Heart left ventricle (tissue), 16 donors: Measurements from ENCODE around the gene UBL3. TPM values are rescaled to one million over a fixed set of nuclear protein-coding genes. Genes with fewer than 3 reads are reported as not detected.

Experiments used
- ATAC-seq, 4 donors: fragments of 200-7000 bp; cut with Tn5 transposase; one replicate each; pipeline ENCODE4 v1.9.1; 2020 to 2022; ENCODE audit warnings: moderate library complexity in 4 of 4, mild to moderate bottlenecking in 3 of 4, moderate number of reproducible peaks in 1 of 4
- DNase-seq, 5 donors: peaks; one replicate each; pipeline ENCODE4 v3.0.0-alpha.2; 2020
- H3K27ac ChIP-seq, 12 donors: fragments of 200-600 bp; sonication (generic) in 4 of 12; one replicate each; pipeline versions ENCODE4 v1.5.0 to v1.8.0; 2016 to 2022; ENCODE audit warnings: mild to moderate bottlenecking in 2 of 12
- H3K27me3 ChIP-seq, 9 donors: fragments of 200-600 bp; sonication (generic) in 2 of 9; one replicate each; pipeline versions ENCODE4 v1.5.1 to v1.8.0; 2016 to 2022; ENCODE audit warnings: mild to moderate bottlenecking in 3 of 9
- H3K36me3 ChIP-seq, 9 donors: fragments of 200-600 bp; sonication (generic) in 2 of 9; one replicate each; pipeline versions ENCODE4 v1.5.0 to v1.8.0; 2018 to 2022; ENCODE audit warnings: mild to moderate bottlenecking in 2 of 9
- H3K4me1 ChIP-seq, 12 donors: fragments of 200-600 bp; sonication (generic) in 4 of 12; one replicate each; pipeline versions ENCODE4 v1.5.0 to v1.8.0; 2016 to 2022; ENCODE audit warnings: mild to moderate bottlenecking in 3 of 12
- H3K4me3 ChIP-seq, 12 donors: fragments of 200-600 bp; sonication (generic) in 4 of 12; one replicate each; pipeline versions ENCODE4 v1.5.0 to v1.8.0; 2017 to 2022; ENCODE audit warnings: mild to moderate bottlenecking in 9 of 12, moderate library complexity in 4 of 12
- H3K9me3 ChIP-seq, 12 donors: fragments of 200-600 bp; sonication (generic) in 4 of 12; one replicate each; pipeline versions ENCODE4 v1.5.0 to v1.8.0; 2016 to 2022; ENCODE audit warnings: mild to moderate bottlenecking in 1 of 12
- POLR2A ChIP-seq, 2 donors: fragments of 450-650 bp; IDR thresholded peaks; one replicate each; pipeline ENCODE4 v1.6.1; 2017; ENCODE audit warnings: antibody characterized with exemption in 2 of 2, mild to moderate bottlenecking in 2 of 2, moderate library complexity in 2 of 2
- WGBS, 4 donors: extraction: QIAGEN DNeasy Blood & Tissue Kit in 2 of 4; methylation state at CpG; one replicate each; pipeline versions ENCODE4 v1.1.5 to v1.1.7; 2013 to 2018; 5-methylcytosine and 5-hydroxymethylcytosine counted together
- intact Hi-C, 10 donors: fragments of 100-400 bp; cut with DNase I; formaldehyde crosslinking; loops; one replicate each; pipeline versions ENCODE4 v1.11.1 to v1.14.2; 2022
- polyA plus RNA-seq, 2 donors: library from polyadenylated mRNA; stranded (reverse); fragments of 200-250 nt; gene quantifications; one replicate each; pipeline ENCODE4 v1.2.3, GENCODE V29; 2013
- total RNA-seq, 9 donors: library from RNA; depleted of rRNA in 2 of 9; stranded (reverse); fragments of >200 nt in 2 of 9; fragmentation: NEBNext Ultra II Directional in 3 of 9; extraction: Animal tissue kit (Norgen Biotek cat#: 25700) in 3 of 9; gene quantifications; one replicate each; pipeline versions ENCODE4 v1.1.0 to v1.2.4, GENCODE V29; 2016 to 2023
- TF ChIP-seq, protein P1 (sequence below), 12 donors: fragments of 200-600 bp; sonication (generic) in 4 of 12; IDR thresholded peaks; one replicate each; pipeline versions ENCODE4 v1.5.0 to v1.8.0; 2018 to 2022; ENCODE audit warnings: antibody characterized with exemption in 12 of 12, mild to moderate bottlenecking in 5 of 12
- donor health status: ischemic (EF 13 %, LVEDD 7.1; RV severe dilation, severe dysfunction).
- donor health status: healthy with polysubstance abuse.
- donor health status: DM: no; HTN: yes; CAD: no.
- donor health status: DM: no; HTN: no; CAD: no.
- donor health status: ischemic (EF 25% LVEDD 6.9; RV normal size, moderate dysfunction).
- donor health status: ischemic (EF 25% LVEDD 5.7; RV mildly dilated, moderate dysfunction).
- donor health status: healthy.
- donor health status: DM: yes; HTN: yes; CAD: no.
- donor health status: ischemic (EF 35%, LVEDD 5.7; RV mildly dilated, moderate dysfunction).
- donor health status: nonischemic (EF 11% LVEDD 7.7; RV severe dilation, severe dysfunction).
- donor health status: DM: yes; HTN: yes; CAD: no.
- donor health status: PGD.
- donor health status: ischemic (EF 29% LVEDD 5.4; RV normal size, mild dysfunction).
- donor health status: nonischemic (EF 23%, LVEDD 6.1; RV moderate dilation, normal function).

UBL3 gene
- total and polyA plus RNA-seq, 11 donors: 9.1 to 27.7 (median 20.6) TPM

DNA sequence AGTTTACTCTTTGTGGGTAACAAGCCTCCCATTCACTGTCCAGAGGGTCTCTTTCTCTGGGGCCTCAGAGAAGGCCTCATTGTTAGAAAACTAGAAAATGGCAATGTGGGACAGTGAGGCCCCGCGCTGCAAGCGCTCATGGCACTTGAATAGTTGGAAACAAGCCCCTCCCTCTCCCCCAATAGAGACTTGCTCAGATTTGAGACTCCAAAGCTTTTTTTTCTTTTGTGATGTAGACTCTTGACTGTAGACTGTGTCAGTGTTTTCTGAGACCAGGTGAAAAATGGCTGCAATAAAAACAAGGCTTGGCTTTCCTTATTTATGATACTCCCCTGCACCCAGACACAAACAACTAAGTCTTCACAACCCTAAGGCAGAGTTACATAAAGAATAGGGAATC, 38.7 kb upstream of the UBL3 start:
- Histone ChIP-seq H3K4me3 (no peak overlapping the region), H3K4me1 (no peaks in the 10 kb centered on the region), H3K9me3 (no peaks in the 10 kb centered on the region), H3K36me3 (no peaks in the 10 kb centered on the region), H3K27me3 (no peaks in the 10 kb centered on the region), H3K27ac (no peak overlapping the region)
- TF ChIP-seq POLR2A (IDR thresholded peaks at IDR 0.05): no peak
- TF ChIP-seq, protein P1, sequence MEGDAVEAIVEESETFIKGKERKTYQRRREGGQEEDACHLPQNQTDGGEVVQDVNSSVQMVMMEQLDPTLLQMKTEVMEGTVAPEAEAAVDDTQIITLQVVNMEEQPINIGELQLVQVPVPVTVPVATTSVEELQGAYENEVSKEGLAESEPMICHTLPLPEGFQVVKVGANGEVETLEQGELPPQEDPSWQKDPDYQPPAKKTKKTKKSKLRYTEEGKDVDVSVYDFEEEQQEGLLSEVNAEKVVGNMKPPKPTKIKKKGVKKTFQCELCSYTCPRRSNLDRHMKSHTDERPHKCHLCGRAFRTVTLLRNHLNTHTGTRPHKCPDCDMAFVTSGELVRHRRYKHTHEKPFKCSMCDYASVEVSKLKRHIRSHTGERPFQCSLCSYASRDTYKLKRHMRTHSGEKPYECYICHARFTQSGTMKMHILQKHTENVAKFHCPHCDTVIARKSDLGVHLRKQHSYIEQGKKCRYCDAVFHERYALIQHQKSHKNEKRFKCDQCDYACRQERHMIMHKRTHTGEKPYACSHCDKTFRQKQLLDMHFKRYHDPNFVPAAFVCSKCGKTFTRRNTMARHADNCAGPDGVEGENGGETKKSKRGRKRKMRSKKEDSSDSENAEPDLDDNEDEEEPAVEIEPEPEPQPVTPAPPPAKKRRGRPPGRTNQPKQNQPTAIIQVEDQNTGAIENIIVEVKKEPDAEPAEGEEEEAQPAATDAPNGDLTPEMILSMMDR (IDR thresholded peaks at IDR 0.05): no peak
- no peak for ATAC-seq
- intact Hi-C loops: no loop called here
- no peak for DNase-seq
- 94 to 99% (median 97%) methylated on average over 3 of the region's 3 CpGs for WGBS, 4 donors

DNA sequence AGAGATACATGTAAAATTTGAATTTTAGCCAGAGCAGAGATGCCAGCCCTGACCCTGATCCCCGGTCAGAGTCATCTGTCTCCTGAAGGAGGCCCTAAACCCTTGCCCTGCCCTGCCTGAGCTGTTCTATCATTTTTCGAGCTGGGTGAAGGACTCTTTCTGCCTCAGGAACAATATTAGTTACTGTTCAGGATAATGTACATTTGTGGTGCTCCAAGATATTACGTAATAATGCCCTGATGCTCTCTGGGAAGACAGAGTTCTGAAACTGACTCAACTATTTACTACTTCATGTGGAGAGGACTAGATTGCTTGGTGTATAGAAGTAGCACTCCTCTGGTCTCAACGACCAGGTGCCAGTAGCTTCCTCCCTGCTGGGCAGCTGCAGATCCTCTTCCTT, 37.9 kb upstream of the UBL3 start:
- no peaks in the 10 kb centered on the region for H3K27me3 ChIP-seq
- ATAC-seq: no peak
- no peak for DNase-seq
- no peak overlapping the region for H3K27ac ChIP-seq
- TF ChIP-seq, protein P1 (IDR thresholded peaks at IDR 0.05): no peak
- no peak for TF ChIP-seq POLR2A (IDR thresholded peaks at IDR 0.05)
- no peak overlapping the region for H3K4me3 ChIP-seq
- intact Hi-C loops: no loop called here
- no peaks in the 10 kb centered on the region for H3K9me3 ChIP-seq
- no peaks in the 10 kb centered on the region for H3K36me3 ChIP-seq
- WGBS, 4 donors: 82 to 95% (median 85%) methylated on average over 4 of the region's 4 CpGs
- peaks cover 0 to 4% (median 0%) of the 10 kb centered on the region in 12 donors for H3K4me1 ChIP-seq

DNA sequence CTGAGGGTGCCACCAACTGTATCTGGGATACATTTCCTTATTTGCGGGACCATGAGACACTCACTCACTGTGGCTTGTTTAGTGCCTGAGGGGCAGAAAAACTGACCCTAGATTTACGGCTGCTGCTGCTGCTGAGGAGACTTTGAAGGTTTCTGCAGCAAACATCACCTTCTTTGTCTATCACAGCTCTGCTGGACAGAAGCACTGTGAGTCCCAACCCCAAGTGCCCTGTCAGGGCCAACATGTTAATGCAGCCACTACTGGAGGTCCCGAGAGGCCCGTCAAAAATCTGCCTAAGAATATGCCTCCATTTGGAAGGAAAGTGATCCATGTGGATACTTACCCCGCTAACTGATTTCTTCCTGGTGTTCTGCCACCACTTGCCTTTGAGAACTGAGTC, 37.3 kb upstream of the UBL3 start:
- Histone ChIP-seq H3K4me1 (peaks cover 0 to 4% (median 0%) of the 10 kb centered on the region in 12 donors), H3K4me3 (no peak overlapping the region), H3K36me3 (no peaks in the 10 kb centered on the region), H3K27me3 (no peaks in the 10 kb centered on the region), H3K27ac (no peak overlapping the region), H3K9me3 (no peaks in the 10 kb centered on the region)
- WGBS, 4 donors: 76 to 81% (median 78%) methylated on average over 5 of the region's 5 CpGs
- DNase-seq (no peak), ATAC-seq (no peak)
- TF ChIP-seq, protein P1 (IDR thresholded peaks at IDR 0.05): no peak
- TF ChIP-seq POLR2A (IDR thresholded peaks at IDR 0.05): no peak
- intact Hi-C loops: no loop called here

DNA sequence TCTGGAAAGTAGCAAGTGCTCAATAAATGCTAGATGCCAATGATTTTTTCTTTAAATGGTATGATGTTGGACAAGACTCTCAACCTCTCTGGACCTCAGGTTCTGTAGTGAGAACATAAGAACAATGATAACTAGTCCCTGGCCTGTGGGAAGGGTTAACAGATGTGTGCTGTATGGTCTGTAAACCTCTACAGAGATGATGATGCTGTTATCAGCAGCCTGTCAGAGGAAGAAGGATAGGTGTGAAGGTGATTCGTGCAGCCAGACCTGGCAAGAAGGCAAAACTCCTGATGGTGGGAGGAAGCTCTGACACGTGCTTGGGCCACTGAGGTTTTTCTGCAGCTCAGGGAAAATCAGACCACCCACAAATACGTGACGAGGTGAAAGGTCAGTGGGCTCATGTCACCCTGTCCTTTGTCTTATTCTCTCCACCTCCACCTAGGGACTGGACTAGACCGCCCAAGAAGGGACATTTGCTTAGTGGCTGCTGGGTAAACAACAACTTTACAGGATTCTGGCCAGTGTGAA, 36.7 kb upstream of the UBL3 start:
- no peaks in the 10 kb centered on the region for H3K9me3 ChIP-seq
- intact Hi-C loops: no loop called here
- ATAC-seq (no peak), DNase-seq (no peak)
- no peak overlapping the region for H3K27ac ChIP-seq
- peaks cover 0 to 4% (median 0%) of the 10 kb centered on the region in 12 donors for H3K4me1 ChIP-seq
- no peaks in the 10 kb centered on the region for H3K27me3 ChIP-seq
- WGBS, 4 donors: 64 to 68% (median 66%) methylated on average over 5 of the region's 5 CpGs
- H3K4me3 ChIP-seq: no peak overlapping the region
- TF ChIP-seq, protein P1 (IDR thresholded peaks at IDR 0.05): no peak
- no peak for TF ChIP-seq POLR2A (IDR thresholded peaks at IDR 0.05)
- H3K36me3 ChIP-seq: no peaks in the 10 kb centered on the region
